ENCODE data around the gene TIMP1. TPM values are rescaled to one million over a fixed set of nuclear protein-coding genes. Genes with fewer than 3 reads are reported as not detected.

TIMP1 gene
- total RNA-seq, 1 donor from 2014 or later, result 21.6 TPM

DNA sequence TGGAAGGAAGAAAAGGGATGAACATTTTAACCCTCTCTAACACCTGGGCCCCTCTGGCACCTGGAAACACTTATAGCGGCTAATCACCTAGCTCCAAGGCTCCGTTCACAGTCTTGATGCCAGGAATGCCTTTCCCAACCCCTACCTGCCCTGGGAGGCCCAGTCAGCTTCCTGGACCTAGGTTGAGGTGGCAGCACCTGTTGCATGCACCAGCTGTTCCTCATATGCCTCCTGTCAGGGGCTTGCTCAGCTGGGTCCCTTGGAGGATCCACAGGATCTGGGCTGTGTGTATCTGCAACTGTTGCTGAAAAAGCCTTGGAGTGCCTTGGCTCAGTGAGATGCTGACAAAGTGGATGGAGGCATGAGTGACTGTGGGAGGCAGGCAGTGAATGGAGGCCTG is 43.1 kb downstream of the TIMP1 start:
- no peaks in the 10 kb centered on the region for H3K27me3 ChIP-seq
- H3K9me3 ChIP-seq (ENCODE audit: low read depth), result no peaks in the 10 kb centered on the region
- Mint-ChIP-seq H3K27me3 (ENCODE audit: insufficient read depth, low read depth) (peaks cover 20% of the 10 kb centered on the region), H3K4me3 (no peak overlapping the region), H3K27ac (no peak overlapping the region), H3K9me3 (peaks cover 21% of the 10 kb centered on the region), H3K36me3 (no peaks in the 10 kb centered on the region), H3K4me1 (no peaks in the 10 kb centered on the region)
- no peaks in the 10 kb centered on the region for H3K36me3 ChIP-seq
- DNase-seq (ENCODE audit: low spot score), result no peak
- no peaks in the 10 kb centered on the region for H3F3A ChIP-seq (ENCODE audit: low read depth)
- no peak overlapping the region for H3K4me2 ChIP-seq
- H3K79me2 ChIP-seq (ENCODE audit: low read depth), result no peaks in the 10 kb centered on the region
- no peak overlapping the region for H3K4me3 ChIP-seq
- H3K9ac ChIP-seq, result no peak overlapping the region
- no peak overlapping the region for H2AFZ ChIP-seq (replicated peaks)
- H3K4me1 ChIP-seq, result no peaks in the 10 kb centered on the region
- no peak overlapping the region for H3K27ac ChIP-seq
- no peaks in the 10 kb centered on the region for H4K20me1 ChIP-seq (ENCODE audit: low read depth)
- TF ChIP-seq EZH2phosphoT487 (IDR thresholded peaks at IDR 0.05), result no peak
- TF ChIP-seq EZH2 (IDR thresholded peaks at IDR 0.05), result no peak
- TF ChIP-seq, protein P1, sequence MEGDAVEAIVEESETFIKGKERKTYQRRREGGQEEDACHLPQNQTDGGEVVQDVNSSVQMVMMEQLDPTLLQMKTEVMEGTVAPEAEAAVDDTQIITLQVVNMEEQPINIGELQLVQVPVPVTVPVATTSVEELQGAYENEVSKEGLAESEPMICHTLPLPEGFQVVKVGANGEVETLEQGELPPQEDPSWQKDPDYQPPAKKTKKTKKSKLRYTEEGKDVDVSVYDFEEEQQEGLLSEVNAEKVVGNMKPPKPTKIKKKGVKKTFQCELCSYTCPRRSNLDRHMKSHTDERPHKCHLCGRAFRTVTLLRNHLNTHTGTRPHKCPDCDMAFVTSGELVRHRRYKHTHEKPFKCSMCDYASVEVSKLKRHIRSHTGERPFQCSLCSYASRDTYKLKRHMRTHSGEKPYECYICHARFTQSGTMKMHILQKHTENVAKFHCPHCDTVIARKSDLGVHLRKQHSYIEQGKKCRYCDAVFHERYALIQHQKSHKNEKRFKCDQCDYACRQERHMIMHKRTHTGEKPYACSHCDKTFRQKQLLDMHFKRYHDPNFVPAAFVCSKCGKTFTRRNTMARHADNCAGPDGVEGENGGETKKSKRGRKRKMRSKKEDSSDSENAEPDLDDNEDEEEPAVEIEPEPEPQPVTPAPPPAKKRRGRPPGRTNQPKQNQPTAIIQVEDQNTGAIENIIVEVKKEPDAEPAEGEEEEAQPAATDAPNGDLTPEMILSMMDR (IDR thresholded peaks at IDR 0.05), result no peak

DNA sequence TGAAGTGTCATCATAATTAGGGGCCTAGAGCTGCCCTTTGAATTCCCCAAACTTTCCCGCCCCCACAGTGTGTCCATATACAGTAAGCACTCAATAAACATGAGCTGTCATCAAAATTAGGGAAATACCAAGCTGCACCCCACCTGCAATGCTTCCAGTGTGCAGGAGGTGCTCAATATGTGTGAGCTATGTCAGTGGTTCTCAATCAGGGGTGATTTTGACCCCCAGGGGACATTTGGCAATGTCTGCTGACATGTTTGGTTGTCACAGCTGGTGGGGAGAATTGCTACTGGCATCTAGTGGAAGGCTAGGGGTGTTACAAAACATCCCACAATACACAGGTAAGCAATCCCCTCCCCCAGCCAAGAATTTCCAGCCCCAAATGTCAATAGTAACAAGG is 46.7 kb downstream of the TIMP1 start:
- Histone ChIP-seq H3K9ac (no peak overlapping the region), H2AFZ (replicated peaks) (no peak overlapping the region), H3K4me2 (no peak overlapping the region), H3F3A (ENCODE audit: low read depth) (no peaks in the 10 kb centered on the region), H3K27ac (no peak overlapping the region), H3K4me1 (no peaks in the 10 kb centered on the region), H3K4me3 (no peak overlapping the region), H3K79me2 (ENCODE audit: low read depth) (no peaks in the 10 kb centered on the region), H3K27me3 (no peaks in the 10 kb centered on the region), H3K36me3 (no peaks in the 10 kb centered on the region), H4K20me1 (ENCODE audit: low read depth) (no peaks in the 10 kb centered on the region), H3K9me3 (ENCODE audit: low read depth) (no peaks in the 10 kb centered on the region)
- H3K27ac Mint-ChIP-seq, result no peak overlapping the region
- H3K4me3 Mint-ChIP-seq, result no peak overlapping the region
- no peaks in the 10 kb centered on the region for H3K36me3 Mint-ChIP-seq
- H3K4me1 Mint-ChIP-seq, result no peaks in the 10 kb centered on the region
- TF ChIP-seq, protein P1 (IDR thresholded peaks at IDR 0.05), result no peak
- TF ChIP-seq EZH2phosphoT487 (IDR thresholded peaks at IDR 0.05), result no peak
- TF ChIP-seq EZH2 (IDR thresholded peaks at IDR 0.05), result no peak
- peaks cover 2% of the 10 kb centered on the region for H3K27me3 Mint-ChIP-seq (ENCODE audit: insufficient read depth, low read depth)
- peaks cover 18% of the 10 kb centered on the region for H3K9me3 Mint-ChIP-seq
- DNase-seq (ENCODE audit: low spot score), result no peak

DNA sequence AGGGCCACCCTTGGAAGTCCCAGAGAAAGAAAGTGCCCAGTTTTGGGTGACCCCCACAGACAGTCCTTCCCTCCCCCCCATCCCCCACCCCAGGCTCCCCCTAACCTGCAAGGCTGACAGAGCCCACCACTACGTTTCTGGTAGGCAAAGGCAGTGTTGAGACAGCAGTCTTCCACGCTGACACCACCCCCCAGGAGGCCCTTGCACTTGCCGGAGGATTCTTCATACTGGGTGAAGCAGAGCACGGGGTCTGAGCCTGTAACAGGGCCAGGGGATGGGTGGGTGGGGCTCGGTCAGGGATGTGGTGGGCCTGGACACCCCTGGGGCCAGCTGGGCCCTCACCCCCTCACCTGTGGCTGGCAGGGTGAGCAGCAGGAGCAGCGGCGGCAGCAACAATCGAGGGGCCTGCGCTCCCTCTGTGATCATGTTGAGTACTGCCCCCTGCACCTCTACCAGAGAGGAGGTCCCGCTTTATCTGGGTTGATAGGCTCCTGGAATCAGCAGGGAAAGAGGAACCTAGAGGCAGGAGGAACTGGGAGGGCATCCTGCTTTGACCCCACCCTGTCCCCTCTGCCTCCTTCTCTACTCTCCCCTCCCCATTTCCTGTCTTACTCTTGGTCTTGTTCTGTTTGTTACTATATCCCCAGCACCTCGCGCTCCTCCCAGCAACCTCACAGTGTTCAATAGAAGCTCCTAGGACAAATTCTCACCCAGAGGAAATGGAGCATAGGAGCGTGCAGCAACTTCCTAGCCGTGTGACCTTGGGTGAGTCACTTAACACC is 47.4 kb downstream of the TIMP1 start, which contains the start of gene CFP:
Gene CFP (minus strand): TSS at position 512 of the 782 bp plus-strand sequence. CDS start 86 bp downstream, at position 426.
- Histone ChIP-seq H3K36me3 (no peaks in the 10 kb centered on the region), H3K27me3 (no peaks in the 10 kb centered on the region), H3K4me2 (no peak within 1 kb of the TSS), H3F3A (ENCODE audit: low read depth) (no peaks in the 10 kb centered on the region), H3K9me3 (ENCODE audit: low read depth) (no peaks in the 10 kb centered on the region), H3K27ac (no peak within 1 kb of the TSS), H3K9ac (no peak within 1 kb of the TSS), H3K4me1 (no peaks in the 10 kb centered on the region), H3K79me2 (ENCODE audit: low read depth) (no peaks in the 10 kb centered on the region), H3K4me3 (no peak within 1 kb of the TSS), H4K20me1 (ENCODE audit: low read depth) (no peaks in the 10 kb centered on the region), H2AFZ (replicated peaks) (no peak within 1 kb of the TSS)
- no peaks in the 10 kb centered on the region for H3K36me3 Mint-ChIP-seq
- no peak for DNase-seq (ENCODE audit: low spot score)
- peaks cover 16% of the 10 kb centered on the region for H3K9me3 Mint-ChIP-seq
- no peak within 1 kb of the TSS for H3K27ac Mint-ChIP-seq
- no peaks in the 10 kb centered on the region for H3K4me1 Mint-ChIP-seq
- TF ChIP-seq, protein P1 (IDR thresholded peaks at IDR 0.05), result no peak
- TF ChIP-seq EZH2phosphoT487 (IDR thresholded peaks at IDR 0.05) (no peak), EZH2 (IDR thresholded peaks at IDR 0.05) (no peak)
- no peak within 1 kb of the TSS for H3K4me3 Mint-ChIP-seq
- H3K27me3 Mint-ChIP-seq (ENCODE audit: insufficient read depth, low read depth), result peaks cover 2% of the 10 kb centered on the region

Data from neural progenitor cell (in vitro differentiated cells).